Erythroblast (primary cell): ENCODE data around the gene CEP76.

Experiments
- GATA1 ChIP-seq: IDR thresholded peaks from 2 replicates; pipeline ENCODE4 v1.6.1; 2011; ENCODE audit warnings: low read depth, mild to moderate bottlenecking, control low read depth, low read length, moderate library complexity
- POLR2A ChIP-seq: IDR thresholded peaks from 2 replicates; pipeline ENCODE4 v1.6.1; 2011; ENCODE audit warnings: mild to moderate bottlenecking, low read length

DNA sequence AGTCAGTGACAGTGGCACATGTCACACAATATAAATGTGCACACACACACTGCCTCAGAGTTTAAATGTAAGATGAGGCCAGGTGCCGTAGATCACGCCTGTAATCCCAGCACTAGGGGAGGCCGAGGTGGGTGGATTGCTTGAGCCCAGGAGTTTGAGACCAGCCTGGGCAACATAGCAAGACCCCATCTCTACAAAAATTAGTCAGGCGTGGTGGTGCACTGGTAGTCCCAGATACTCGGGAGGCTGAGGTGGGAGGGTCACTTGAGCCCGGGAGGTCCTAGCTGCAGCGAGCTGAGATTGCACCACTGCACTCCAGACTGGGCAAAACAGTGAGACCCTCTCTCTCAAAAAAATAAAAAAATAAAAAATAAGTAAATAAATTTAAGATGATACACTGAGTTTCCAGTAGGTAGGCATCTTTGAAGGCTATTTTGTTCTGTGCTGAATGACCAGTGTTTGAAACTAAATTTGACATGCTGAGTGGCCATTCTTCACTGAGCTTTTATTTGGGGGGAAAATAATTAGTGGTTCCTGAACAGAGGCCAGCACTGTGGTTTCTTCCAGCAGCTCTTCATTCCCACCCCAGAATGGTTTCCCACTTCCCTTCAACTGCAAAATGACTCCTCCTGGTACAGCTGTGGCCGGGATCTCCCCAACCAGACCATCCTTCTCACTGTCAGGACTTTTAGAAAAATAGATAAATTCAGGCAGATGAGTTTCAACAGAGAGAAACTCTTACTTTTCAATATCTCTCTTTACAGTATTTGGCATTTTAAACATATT lies 45.2 kb upstream of the CEP76 start:
- TF ChIP-seq POLR2A (no peak), GATA1 (no peak)
